ENCODE measurements around the gene GSTM2. TPM values are rescaled to one million over a fixed set of nuclear protein-coding genes. Genes with fewer than 3 reads are reported as not detected.
"Not testable (repeated sequence)": the region's sequence is repeated elsewhere in the genome, so short reads cannot be mapped to it uniquely, and the experiment has no call there.

GSTM2 gene
- total RNA-seq, 1 donor from 2014 or later = 75.6 TPM

DNA sequence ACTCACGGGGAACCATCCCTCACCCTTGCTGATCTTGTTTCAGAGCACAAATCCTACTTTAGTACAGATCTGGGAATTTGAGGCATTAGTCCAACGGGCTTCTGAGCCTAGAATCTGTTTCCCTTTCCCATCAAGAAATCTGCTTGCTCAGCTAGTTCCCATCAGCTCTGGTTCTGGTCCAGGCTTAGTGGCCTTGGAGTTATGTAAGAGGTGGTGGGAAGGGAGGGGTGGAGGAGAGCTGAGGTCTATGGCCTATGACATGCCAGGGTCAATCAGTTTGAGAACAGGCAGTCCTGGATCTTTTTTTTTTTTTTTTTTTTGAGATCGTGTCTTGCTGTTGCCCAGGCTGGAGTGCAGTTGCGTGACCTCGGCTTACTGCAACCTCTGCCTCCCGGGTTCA lies 23.9 kb downstream of the GSTM2 start:
- TF ChIP-seq, protein P1, sequence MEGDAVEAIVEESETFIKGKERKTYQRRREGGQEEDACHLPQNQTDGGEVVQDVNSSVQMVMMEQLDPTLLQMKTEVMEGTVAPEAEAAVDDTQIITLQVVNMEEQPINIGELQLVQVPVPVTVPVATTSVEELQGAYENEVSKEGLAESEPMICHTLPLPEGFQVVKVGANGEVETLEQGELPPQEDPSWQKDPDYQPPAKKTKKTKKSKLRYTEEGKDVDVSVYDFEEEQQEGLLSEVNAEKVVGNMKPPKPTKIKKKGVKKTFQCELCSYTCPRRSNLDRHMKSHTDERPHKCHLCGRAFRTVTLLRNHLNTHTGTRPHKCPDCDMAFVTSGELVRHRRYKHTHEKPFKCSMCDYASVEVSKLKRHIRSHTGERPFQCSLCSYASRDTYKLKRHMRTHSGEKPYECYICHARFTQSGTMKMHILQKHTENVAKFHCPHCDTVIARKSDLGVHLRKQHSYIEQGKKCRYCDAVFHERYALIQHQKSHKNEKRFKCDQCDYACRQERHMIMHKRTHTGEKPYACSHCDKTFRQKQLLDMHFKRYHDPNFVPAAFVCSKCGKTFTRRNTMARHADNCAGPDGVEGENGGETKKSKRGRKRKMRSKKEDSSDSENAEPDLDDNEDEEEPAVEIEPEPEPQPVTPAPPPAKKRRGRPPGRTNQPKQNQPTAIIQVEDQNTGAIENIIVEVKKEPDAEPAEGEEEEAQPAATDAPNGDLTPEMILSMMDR (conservative IDR thresholded peaks at IDR 0.05) = no peak
- Mint-ChIP-seq H3K4me3 (no peak overlapping the region), H3K27ac (no peak overlapping the region), H3K4me1 (ENCODE audit: unreplicated experiment) (no peaks in the 10 kb centered on the region), H3K9me3 (no peaks in the 10 kb centered on the region), H3K27me3 (no peaks in the 10 kb centered on the region), H3K36me3 (no peaks in the 10 kb centered on the region)
- no peak for DNase-seq (ENCODE audit: extremely low spot score, unreplicated experiment)

DNA sequence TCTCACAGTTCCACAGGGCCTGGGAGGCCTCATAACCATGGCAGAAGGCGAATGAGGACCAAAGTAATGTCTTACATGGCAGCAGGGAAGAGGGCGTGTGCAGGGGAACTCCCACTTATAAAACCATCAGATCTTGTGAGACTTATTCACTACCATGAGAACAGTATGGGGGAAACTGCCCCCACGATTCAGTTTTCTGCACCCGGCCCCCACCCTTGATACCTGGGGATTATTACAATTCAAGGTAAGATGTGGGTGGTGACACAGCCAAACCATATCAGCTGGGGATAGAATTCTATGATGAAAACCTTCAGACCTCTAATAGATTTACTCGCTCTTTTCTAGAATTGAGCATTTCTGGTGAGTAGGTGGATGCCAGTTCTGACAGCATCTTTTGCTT lies 26.5 kb downstream of the GSTM2 start:
- not testable (repeated sequence) for DNase-seq (ENCODE audit: extremely low spot score, unreplicated experiment); H3K27me3 Mint-ChIP-seq; H3K36me3 Mint-ChIP-seq; H3K9me3 Mint-ChIP-seq; H3K27ac Mint-ChIP-seq; H3K4me3 Mint-ChIP-seq; H3K4me1 Mint-ChIP-seq (ENCODE audit: unreplicated experiment)

DNA sequence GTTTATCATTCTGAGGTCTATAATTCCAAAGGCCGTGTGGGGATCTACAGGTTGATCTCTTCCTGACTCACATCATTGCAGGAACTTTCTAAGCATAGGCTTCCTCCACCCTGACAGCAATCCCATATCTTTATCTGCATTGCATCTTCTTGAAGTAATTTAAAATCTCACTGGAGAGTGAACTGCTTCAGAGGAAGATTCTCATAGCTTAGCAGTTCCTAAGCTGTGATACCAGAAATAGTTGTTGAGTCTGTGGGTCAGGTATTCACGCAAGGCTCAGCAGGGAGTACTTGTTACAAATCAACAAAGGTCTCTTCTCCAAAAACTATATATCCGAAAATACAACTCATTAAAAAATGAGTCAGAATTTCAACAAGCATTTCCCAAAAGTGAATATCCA lies 27.3 kb downstream of the GSTM2 start:
- not testable (repeated sequence) for DNase-seq (ENCODE audit: extremely low spot score, unreplicated experiment); H3K27ac Mint-ChIP-seq; H3K36me3 Mint-ChIP-seq; H3K27me3 Mint-ChIP-seq; H3K4me3 Mint-ChIP-seq; H3K9me3 Mint-ChIP-seq; H3K4me1 Mint-ChIP-seq (ENCODE audit: unreplicated experiment)

DNA sequence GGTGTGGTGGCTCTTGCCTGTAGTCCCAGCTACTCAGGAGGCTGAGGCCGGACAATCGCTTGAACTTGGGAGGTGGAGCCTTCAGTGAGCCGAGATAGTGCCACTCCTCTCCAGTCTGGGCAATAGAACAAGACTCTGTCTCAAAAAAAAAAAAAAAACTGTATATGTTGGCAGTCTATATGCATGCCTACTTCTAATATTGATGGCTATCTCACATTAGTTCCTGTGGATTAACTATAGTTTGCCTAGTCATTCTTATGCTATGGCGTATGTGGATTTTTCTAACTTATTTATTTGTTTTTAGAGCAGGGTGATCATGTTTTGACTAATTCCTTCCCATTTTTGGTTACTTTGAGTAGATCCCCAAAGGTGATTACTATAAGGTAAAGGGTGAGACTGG lies 29.2 kb downstream of the GSTM2 start:
- TF ChIP-seq, protein P1 (conservative IDR thresholded peaks at IDR 0.05) = no peak
- no peak for DNase-seq (ENCODE audit: extremely low spot score, unreplicated experiment)
- Mint-ChIP-seq H3K9me3 (no peaks in the 10 kb centered on the region), H3K27ac (no peak overlapping the region), H3K27me3 (no peaks in the 10 kb centered on the region), H3K4me1 (ENCODE audit: unreplicated experiment) (no peaks in the 10 kb centered on the region), H3K36me3 (no peaks in the 10 kb centered on the region), H3K4me3 (no peak overlapping the region)

DNA sequence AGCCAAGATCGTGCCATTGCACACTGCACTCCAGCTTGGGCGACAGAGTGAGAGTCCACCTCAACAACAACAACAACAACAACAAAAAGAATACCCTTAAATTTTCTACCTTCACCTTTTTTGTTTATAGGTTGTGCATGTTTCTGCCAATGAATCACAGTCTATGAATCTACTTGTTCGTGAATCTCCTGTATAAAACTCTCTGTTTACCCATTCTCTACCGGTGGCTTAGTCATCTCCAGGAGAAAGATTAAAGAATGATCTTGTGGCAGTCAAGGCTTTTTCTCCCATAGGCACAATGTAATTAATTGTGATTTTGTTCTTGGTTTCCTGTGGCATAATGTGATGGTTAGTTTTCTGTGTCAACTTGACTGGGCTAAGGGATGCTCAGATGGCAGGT lies 30.0 kb downstream of the GSTM2 start:
- H3K4me3 Mint-ChIP-seq; H3K36me3 Mint-ChIP-seq; H3K9me3 Mint-ChIP-seq; H3K27ac Mint-ChIP-seq; H3K27me3 Mint-ChIP-seq; DNase-seq (ENCODE audit: extremely low spot score, unreplicated experiment); H3K4me1 Mint-ChIP-seq (ENCODE audit: unreplicated experiment): not testable (repeated sequence)

DNA sequence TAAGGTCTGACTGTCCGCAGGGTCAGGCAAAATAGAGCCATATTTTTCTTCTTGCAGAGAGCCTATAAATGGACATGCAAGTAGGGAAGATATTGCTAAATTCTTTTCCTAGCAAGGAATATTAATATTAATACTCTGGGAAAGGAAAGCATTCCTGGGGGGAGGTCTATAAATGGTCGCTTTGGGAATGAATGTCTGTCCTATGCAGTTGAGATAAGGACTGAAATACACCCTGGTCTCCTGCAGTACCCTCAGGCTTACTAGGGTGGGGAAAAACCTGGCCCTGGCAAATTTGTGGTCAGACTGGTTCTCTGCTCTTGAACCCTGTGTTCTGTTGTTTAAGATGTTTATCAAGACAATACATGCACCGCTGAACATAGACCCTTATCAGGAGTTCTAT lies 35.1 kb downstream of the GSTM2 start:
- peaks cover 20% of the 10 kb centered on the region for H3K9me3 Mint-ChIP-seq
- H3K27me3 Mint-ChIP-seq; H3K27ac Mint-ChIP-seq; DNase-seq (ENCODE audit: extremely low spot score, unreplicated experiment); H3K4me3 Mint-ChIP-seq; H3K36me3 Mint-ChIP-seq; H3K4me1 Mint-ChIP-seq (ENCODE audit: unreplicated experiment): not testable (repeated sequence)

DNA sequence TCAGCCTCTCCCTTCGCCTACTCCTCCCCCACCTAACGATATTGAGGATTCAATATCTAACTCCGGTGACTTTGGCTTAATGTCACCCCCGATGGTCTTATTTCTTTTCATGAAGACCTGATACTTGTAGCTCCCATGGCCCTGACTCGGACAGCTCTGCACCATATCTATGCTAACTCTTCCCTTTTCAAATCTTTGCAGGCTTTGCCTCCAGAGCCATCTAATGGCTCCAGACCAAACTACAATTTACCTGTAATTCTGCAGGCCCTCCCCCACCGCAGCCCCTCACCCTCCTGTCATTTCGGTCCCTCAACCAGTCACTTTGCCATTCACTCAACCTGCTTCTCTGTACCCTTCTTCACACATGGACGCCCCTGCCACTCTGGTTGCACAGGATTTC lies 36.3 kb downstream of the GSTM2 start:
- peaks cover 13% of the 10 kb centered on the region for H3K36me3 Mint-ChIP-seq
- H3K4me1 Mint-ChIP-seq (ENCODE audit: unreplicated experiment) = no peaks in the 10 kb centered on the region
- peaks cover 29% of the 10 kb centered on the region for H3K9me3 Mint-ChIP-seq
- no peak overlapping the region for H3K4me3 Mint-ChIP-seq
- H3K27me3 Mint-ChIP-seq = peaks cover 3% of the 10 kb centered on the region
- TF ChIP-seq, protein P1 (conservative IDR thresholded peaks at IDR 0.05) = no peak
- H3K27ac Mint-ChIP-seq = no peak overlapping the region
- DNase-seq (ENCODE audit: extremely low spot score, unreplicated experiment) = no peak

DNA sequence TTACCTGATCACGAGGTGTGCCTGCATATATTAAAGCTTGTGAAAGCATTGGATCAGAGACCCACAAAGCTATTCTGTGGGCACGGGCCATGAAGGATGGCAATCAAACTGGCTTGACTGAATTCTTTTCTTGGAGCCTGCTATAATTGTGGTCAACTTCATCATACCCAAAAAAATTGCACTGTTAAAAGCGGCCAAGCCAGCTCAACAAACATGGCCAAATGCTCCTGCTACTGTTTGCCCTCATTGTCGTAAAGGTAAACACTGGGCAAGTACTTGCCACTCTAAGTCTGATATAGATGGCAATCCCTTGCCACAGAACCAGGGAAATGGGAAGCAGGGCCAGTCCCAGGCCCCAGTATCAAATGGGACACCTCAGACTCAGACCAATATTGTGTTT lies 37.6 kb downstream of the GSTM2 start:
- H3K4me3 Mint-ChIP-seq = no peak overlapping the region
- H3K36me3 Mint-ChIP-seq = peaks cover 13% of the 10 kb centered on the region
- TF ChIP-seq, protein P1 (conservative IDR thresholded peaks at IDR 0.05) = no peak
- peaks cover 33% of the 10 kb centered on the region for H3K9me3 Mint-ChIP-seq
- no peak overlapping the region for H3K27ac Mint-ChIP-seq
- no peak for DNase-seq (ENCODE audit: extremely low spot score, unreplicated experiment)
- no peaks in the 10 kb centered on the region for H3K4me1 Mint-ChIP-seq (ENCODE audit: unreplicated experiment)
- peaks cover 3% of the 10 kb centered on the region for H3K27me3 Mint-ChIP-seq

DNA sequence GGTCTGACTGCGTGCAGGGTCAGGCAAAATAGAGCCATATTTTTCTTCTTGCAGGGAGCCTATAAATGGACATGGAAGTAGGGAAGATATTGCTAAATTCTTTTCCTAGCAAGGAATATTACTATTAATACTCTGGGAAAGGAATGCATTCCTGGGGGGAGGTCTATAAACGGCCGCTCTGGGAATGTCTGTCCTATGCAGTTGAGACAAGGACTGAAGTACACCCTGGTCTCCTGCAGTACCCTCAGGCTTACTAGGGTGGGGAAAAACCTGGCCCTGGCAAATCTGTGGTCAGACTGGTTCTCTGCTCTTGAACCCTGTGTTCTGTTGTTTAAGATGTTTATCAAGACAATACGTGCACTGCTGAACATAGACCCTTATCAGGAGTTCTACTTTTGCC lies 41.1 kb downstream of the GSTM2 start:
- not testable (repeated sequence) for H3K4me1 Mint-ChIP-seq (ENCODE audit: unreplicated experiment); H3K27ac Mint-ChIP-seq; DNase-seq (ENCODE audit: extremely low spot score, unreplicated experiment); H3K4me3 Mint-ChIP-seq; H3K27me3 Mint-ChIP-seq
- Mint-ChIP-seq H3K36me3 (peaks cover 13% of the 10 kb centered on the region), H3K9me3 (peaks cover 27% of the 10 kb centered on the region)

DNA sequence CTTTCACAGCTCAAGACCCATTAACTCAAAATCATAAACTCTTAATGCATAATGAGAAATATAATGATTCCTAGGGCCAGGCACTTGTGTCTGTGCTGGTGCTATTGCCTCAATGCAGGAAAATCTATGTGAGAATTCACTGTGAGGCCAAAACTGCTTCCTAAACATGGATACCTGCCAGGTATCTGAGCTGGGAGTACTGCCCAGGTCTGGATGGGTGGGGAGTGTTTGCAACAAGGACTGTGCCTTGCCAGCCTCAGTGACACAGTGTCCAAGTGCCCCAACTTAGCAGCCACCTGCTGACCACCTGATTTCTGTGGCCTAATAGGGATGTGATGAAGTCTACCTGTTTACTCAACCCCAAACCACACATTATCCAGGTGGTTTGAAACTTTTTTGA lies 42.0 kb downstream of the GSTM2 start:
- not testable (repeated sequence) for H3K4me3 Mint-ChIP-seq; H3K27me3 Mint-ChIP-seq; DNase-seq (ENCODE audit: extremely low spot score, unreplicated experiment); H3K27ac Mint-ChIP-seq; H3K36me3 Mint-ChIP-seq; H3K4me1 Mint-ChIP-seq (ENCODE audit: unreplicated experiment)
- H3K9me3 Mint-ChIP-seq = peaks cover 19% of the 10 kb centered on the region

Measured in type B pancreatic cell (in vitro differentiated cells).